ENCODE results near the gene FAM3A. TPM values are rescaled to one million over a fixed set of nuclear protein-coding genes. Genes with fewer than 3 reads are reported as not detected.

Gene FAM3A
- total and polyA plus RNA-seq, 9 of the 15 experiments (the other 6 are each of a cell fraction or from before 2014, with no cell fraction given): 0.75 to 70.6 (median 27.0) TPM

- TF ChIP-seq CREB1 (IDR thresholded peaks at IDR 0.05): no peak
- no peak for TF ChIP-seq CREB1 (CRISPR knock-in tag; IDR thresholded peaks at IDR 0.05)
- TF ChIP-seq, protein P1, sequence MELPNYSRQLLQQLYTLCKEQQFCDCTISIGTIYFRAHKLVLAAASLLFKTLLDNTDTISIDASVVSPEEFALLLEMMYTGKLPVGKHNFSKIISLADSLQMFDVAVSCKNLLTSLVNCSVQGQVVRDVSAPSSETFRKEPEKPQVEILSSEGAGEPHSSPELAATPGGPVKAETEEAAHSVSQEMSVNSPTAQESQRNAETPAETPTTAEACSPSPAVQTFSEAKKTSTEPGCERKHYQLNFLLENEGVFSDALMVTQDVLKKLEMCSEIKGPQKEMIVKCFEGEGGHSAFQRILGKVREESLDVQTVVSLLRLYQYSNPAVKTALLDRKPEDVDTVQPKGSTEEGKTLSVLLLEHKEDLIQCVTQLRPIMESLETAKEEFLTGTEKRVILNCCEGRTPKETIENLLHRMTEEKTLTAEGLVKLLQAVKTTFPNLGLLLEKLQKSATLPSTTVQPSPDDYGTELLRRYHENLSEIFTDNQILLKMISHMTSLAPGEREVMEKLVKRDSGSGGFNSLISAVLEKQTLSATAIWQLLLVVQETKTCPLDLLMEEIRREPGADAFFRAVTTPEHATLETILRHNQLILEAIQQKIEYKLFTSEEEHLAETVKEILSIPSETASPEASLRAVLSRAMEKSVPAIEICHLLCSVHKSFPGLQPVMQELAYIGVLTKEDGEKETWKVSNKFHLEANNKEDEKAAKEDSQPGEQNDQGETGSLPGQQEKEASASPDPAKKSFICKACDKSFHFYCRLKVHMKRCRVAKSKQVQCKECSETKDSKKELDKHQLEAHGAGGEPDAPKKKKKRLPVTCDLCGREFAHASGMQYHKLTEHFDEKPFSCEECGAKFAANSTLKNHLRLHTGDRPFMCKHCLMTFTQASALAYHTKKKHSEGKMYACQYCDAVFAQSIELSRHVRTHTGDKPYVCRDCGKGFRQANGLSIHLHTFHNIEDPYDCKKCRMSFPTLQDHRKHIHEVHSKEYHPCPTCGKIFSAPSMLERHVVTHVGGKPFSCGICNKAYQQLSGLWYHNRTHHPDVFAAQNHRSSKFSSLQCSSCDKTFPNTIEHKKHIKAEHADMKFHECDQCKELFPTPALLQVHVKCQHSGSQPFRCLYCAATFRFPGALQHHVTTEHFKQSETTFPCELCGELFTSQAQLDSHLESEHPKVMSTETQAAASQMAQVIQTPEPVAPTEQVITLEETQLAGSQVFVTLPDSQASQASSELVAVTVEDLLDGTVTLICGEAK (IDR thresholded peaks at IDR 0.05): no peak
- TF ChIP-seq, protein P1 (CRISPR knock-in tag; IDR thresholded peaks at IDR 0.05): no peak
- peak; percentile 97 to 99 for TF ChIP-seq NONO (IDR thresholded peaks at IDR 0.05; ENCODE audit: low read depth in 2 of 2, low read length in 1 of 2)
- TF ChIP-seq CCNT2 (IDR thresholded peaks at IDR 0.05; ENCODE audit: borderline replicate concordance, extremely low read depth, insufficient read length, low read depth, low read length): peak; percentile 61
- no peak for TF ChIP-seq NUFIP1 (IDR thresholded peaks at IDR 0.05; ENCODE audit: partially characterized antibody)
- TF ChIP-seq PURB (CRISPR knock-in tag; IDR thresholded peaks at IDR 0.05; ENCODE audit: low read depth): no peak
- TF ChIP-seq TAF9B (IDR thresholded peaks at IDR 0.05; ENCODE audit: partially characterized antibody): no peak
- 0 out of 2 replicates have a peak, but pooled peaks have one; percentile 25 for TF ChIP-seq E2F3 (CRISPR knock-in tag; IDR thresholded peaks at IDR 0.05)
- TF ChIP-seq TBL1XR1 (IDR thresholded peaks at IDR 0.05; ENCODE audit: low read length in 2 of 2): no peak
- TF ChIP-seq JUND (IDR thresholded peaks at IDR 0.05; ENCODE audit: borderline replicate concordance, low read depth, low read length): peak; percentile 43; the same call in 1 of the 2 replicates
- TF ChIP-seq JUND (tag; IDR thresholded peaks at IDR 0.05; ENCODE audit: borderline replicate concordance, low read depth, low read length): no peak
- no peak for TF ChIP-seq FOXJ3 (CRISPR knock-in tag; IDR thresholded peaks at IDR 0.05)
- TF ChIP-seq ERF (CRISPR knock-in tag; IDR thresholded peaks at IDR 0.05): no peak
- TF ChIP-seq SP1 (CRISPR knock-in tag; IDR thresholded peaks at IDR 0.05): peak; percentile 40; the same call in 1 of the 2 replicates
- TF ChIP-seq ZFX (CRISPR knock-in tag; IDR thresholded peaks at IDR 0.05): peak; percentile 47
- TF ChIP-seq PHF20 (IDR thresholded peaks at IDR 0.05; ENCODE audit: partially characterized antibody): no peak
- no peak for TF ChIP-seq ZNF224 (CRISPR knock-in tag; IDR thresholded peaks at IDR 0.05)
- peak; percentile 66 for TF ChIP-seq TAF1 (IDR thresholded peaks at IDR 0.05; ENCODE audit: control insufficient read depth, extremely low read depth, insufficient read depth, low read length, severe bottlenecking)
Measured at GRCh38 chrX:154458116-154458953, 57.7 kb downstream of the FAM3A start, which contains the start of gene PLXNA3 (continued).
